Skin of body (tissue), 2 donors: ENCODE data around the gene PEX12. TPM values are rescaled to one million over a fixed set of nuclear protein-coding genes. Genes with fewer than 3 reads are reported as not detected.
"Not testable (repeated sequence)": the region's sequence is repeated elsewhere in the genome, so short reads cannot be mapped to it uniquely, and the experiment has no call there.

ENCODE experiments used
- DNase-seq: peaks from one replicate; lab custom pipeline; 2025; lab: John Stamatoyannopoulos, UW
- total RNA-seq: library from RNA; depleted of rRNA; stranded (reverse); fragments of >200 nt; gene quantifications from one replicate; pipeline ENCODE4 v1.2.3, GENCODE V29; 2014

The PEX12 gene
- total RNA-seq, 1 donor from 2014 or later = 3.0 TPM

DNA sequence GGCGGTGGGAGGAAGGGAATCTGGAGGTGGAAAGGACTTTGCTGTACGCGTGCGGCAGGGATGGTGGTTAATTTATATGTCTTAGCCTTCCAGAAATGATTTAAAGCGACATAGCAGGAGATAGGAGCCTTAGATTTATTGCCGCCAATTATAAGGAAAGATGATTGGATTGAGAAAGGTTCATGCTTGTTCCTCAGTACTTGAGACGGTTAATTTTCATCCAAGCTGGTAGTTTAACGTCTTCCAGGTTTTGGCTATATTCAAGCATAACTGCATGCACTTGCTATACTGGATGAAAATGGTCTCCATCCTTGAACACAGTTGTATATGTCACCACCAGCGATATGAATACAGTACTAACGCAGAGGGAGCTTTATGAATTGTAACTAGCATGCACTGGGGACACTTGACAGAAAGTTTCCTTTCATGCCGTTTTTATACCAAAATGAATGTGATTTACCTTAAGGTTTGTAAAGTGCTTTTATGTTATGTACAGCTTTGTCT is 610 bp upstream of the PEX12 start:
- no peak for DNase-seq

DNA sequence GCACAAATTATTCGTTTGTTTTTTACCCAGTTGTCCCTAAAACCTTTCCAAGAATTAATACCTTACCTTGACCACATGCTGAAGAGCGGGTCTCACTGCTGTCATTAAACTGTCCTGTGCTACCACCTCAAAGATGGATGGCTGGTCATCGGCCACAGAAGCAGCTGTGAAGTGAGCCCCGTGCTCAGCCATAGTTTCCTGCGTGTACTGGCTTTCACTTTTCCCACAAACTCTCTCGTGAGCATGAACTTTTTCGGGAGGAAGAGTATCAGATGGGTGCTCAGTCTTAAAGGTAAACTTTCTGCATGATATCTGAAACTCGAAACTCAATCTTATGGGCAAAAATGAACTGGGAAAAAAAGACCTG is 558 bp downstream of the PEX12 start:
- DNase-seq = no peak

DNA sequence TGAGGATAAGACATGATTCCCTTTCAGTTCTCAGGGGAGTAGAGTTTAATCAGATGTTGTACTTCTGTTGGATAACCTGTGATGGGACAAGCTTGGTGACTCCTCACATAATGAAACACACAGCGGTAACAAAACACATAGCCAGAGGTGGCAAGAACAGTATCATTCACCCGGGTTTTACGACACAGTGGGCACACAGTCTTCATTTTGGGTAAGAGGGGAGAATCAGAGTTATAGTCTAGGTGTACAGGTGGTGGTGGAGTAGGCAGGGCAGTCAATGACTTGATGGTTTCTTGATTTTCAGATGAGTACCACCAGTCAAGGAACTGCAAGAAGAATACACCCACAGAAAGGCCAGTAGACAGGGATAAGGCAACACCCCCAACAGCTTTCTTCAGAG is 2.6 kb downstream of the PEX12 start:
- no peak for DNase-seq

DNA sequence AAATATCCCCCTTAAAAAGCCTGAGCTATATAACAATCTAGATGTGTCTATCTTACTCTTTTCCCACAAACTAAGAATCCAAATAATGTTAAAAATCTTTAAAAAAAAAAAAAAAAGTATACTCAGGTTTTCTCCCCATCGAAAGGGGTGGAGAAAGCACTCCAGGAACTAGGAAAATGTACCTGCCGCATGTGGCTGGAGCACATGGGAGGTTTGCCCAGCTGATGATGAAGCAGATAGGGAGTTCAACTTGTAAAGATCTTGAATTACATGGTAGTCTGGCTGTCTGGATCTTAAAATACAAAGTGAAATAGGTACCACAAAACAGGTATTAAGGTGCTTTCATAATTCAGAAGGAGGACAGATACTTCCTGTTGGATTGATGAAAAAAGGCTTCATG is 9.0 kb downstream of the PEX12 start:
- DNase-seq = no peak

DNA sequence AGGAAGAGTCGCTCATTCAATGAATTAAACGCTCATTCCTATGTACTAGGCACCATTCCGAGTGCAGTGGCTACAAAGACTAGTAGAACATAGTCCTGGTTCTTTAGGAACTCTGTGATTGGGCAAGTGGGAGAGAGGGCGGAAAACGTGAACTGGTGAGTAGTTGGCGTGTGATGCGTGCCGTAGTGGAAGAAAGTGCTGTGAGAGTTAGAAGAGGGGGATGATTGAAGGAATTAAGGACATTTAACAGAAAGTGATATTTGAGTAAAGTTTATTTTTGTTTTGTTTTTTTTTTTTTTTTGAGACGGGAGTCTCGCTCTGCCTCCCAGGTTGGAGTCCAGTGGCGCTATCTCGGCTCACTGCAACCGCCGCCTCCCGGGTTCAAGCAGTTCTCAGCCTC is 9.8 kb downstream of the PEX12 start:
- no peak for DNase-seq

DNA sequence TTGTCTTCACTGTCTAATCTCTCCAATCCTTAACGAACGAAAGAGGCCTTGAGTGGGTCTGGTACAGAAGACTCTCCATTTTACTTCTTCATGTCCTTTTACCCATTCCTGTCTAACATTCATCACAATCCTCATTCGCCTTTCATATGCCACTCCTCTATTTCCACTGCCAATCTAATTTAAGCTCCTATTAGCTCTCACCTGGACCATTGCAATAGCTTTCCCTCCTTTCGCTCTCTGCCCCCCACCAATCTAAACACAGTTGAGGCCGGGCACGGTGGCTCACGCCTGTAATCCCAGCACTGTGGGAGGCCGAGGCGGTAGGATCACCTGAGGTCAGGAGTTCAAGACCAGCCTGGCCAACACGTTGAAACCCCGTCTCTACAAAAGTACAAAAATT is 11.4 kb downstream of the PEX12 start:
- no peak for DNase-seq

DNA sequence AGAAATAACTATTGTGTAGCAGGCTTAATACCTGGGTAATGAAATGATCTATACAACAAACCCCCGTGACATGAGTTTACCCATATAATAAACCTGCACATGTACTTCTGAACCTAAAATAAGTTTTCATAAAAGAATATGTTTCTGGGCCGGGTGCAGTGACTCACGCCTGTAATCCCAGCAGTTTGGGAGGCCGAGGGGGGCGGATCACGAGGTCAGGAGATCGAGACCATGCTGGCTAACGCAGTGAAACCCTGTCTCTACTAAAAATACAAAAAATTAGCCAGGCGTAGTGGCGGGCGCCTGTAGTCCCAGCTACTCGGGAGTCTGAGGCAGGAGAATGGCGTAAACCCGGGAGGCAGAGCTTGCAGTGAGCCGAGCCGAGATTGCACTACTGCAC is 15.2 kb downstream of the PEX12 start:
- not testable (repeated sequence) for DNase-seq

DNA sequence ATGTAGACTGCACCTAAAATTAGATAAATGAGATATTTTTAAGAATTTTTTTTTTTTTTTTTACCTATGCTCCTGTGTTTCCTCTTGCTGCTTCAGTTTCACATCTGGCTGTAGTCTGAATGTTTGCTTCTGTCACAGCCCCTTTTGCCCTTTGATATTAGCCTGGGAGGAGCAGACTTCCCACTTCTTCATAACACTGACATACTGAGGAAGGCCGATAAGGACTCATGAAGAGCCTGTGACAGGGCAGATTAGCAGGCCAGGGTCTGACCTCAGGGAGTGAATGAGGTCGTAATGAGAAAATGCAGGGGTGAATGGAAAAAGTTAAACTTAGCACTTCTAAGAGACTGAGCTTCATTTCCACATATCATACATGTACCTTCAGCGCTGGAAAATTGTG is 17.7 kb downstream of the PEX12 start, which contains the start of gene SLFN14:
Gene SLFN14, minus strand, starts transcription at position 117 of the 400 bp plus-strand sequence. CDS start 2,757 bp downstream, outside the sequence.
- DNase-seq = no peak

DNA sequence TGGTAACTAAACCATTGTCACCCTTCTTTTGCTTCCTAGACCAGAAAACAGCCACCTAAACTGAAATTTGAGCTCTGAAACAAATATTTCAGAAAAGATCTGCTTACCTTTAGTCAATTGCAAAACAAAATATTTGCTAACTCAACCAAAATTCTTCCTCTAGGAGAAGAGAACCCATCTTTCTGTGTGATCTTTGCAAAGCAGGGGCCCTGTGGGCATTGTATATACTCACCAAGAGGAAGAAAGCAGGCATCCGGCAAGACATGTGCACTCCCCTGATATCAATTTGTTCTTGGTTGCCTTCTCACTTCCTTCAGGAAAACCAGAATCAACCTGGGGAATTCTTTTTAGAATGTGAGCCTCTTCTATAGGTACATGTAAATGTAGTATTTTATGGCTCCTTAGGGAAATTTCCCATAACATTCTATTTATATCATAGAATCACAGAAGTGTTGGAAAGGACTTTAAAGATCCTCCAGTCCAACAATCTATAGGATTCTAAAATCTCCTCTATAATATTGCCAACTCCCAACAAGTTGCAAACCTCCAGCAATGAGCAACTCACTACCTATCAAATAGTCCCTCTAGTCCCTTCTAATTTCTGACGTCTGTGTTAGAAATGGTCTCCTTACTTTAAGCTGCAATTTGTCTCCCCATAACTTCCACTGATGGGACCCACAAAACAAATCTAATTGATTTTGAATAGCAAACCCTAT is 18.7 kb downstream of the PEX12 start:
- DNase-seq = no peak

DNA sequence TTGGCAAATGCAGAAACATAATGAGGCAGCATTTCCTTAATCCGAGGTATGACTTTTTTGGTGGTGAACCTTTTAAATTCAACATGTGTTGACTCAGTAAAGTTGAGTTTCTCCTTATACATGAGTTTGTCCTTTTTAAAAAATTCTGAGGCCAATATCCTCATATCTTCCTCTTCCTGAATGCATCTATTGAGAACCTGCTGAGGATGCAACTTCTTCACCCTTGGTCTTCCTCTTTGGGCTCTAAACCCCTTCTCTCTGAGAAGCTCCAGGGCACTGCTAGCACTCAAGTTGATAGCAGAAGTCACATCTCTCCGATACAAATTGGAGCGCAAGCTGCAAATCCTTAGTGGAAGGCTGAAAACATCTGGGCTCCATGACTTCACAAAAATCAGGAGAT is 21.0 kb downstream of the PEX12 start:
- no peak for DNase-seq

DNA sequence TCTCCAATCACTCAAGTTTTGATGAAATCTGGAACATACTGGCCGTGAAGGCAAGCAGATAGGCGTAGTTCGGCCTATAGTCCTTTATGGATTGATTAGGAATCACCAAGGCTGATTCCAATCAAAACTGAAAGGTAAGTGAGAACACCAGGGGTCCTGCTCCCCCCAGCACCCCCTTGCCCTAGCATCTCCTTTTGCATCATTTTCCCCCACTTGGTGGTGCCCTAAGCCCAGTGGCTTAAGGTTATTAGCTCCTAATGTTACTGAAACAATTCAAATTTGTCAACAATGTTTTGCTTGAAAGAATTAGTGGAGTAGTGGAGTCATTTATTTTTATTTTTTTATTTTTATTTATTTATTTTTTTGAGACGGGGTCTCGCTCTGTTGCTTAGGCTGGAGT is 22.7 kb downstream of the PEX12 start:
- no peak for DNase-seq

DNA sequence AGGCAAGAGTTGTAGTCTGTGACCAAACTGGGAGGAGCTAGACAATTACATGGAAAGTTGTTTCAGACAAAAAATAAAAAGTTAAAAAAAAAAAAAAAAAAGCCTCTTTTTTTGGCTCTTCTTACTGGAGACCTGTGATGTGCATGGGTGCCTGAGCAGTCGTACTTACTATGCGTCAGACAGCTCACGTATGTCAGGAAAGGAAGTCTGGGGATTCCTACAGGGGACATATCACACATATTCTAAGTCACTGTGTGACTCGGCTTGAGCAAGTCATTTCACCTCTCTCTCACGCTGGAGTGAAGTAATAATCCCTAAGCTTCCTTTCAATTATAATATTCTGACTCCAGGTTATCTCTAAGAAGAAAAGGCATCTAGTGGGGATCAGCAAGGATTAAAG is 23.7 kb downstream of the PEX12 start:
- DNase-seq = no peak

DNA sequence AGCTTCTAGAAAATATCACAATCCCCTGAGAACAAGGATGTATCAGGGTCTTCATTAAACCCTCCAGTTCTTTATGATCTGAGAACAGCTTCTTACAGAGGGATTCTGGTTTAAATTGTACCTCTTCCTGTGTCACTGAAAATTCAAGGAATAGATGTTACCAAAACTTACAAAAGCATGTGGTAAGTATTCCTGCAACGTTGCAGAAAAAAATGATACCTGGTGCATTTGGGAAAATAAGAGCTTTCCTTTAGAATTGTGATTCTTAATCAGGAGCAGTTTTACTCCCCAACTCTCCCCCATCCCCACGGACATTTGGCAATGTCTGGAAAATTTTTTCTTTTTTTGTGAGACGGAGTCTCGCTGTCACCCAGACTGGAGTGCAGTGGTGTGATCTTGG is 25.1 kb downstream of the PEX12 start:
- DNase-seq = no peak

DNA sequence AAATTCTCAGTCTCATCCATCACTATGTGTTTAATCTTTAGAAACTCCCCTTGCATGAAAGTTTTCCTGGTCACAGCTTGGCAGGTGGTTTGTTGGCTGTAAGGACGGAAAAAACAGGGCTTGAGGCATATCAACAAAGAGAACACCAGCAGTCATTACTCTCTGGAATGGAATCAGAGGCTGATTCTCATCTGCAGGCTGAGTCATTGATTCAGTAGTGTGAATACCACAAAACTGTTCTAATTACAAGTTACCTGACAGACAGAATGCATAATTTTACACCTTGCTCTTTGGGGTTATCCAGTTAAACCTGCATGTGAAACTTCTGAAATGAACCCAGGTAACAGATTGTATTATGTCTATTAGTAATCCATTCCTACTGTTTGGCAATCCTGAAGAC is 29.4 kb downstream of the PEX12 start:
- DNase-seq = no peak

DNA sequence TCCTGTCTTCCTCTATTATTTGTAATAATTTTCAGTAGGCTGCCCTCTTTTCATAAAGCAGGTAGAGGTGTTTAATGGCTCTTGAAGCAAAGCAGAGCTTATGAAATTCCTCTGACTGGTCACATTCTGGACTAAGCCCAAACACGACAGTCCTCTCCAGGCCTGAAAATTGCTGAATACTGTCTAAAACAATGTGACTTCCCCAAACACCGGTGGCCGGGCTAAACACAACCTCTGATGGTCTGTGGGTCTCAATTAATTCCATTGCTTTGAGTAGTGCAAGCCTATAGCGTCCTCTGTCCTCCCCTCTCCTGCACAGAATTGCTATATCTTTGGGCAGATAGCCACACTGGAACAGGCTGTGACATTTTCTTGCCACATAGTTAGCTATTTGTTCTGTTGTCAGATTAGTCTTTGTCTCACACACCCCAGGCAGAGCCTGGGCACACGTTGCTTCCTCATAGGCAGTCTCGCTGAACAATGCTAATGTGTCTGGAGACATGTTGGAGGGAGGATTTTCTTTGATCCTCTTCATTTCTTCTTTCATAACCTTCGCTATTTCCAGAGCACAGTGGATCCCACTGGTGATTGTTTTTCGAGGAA is 30.1 kb downstream of the PEX12 start:
- DNase-seq = no peak

DNA sequence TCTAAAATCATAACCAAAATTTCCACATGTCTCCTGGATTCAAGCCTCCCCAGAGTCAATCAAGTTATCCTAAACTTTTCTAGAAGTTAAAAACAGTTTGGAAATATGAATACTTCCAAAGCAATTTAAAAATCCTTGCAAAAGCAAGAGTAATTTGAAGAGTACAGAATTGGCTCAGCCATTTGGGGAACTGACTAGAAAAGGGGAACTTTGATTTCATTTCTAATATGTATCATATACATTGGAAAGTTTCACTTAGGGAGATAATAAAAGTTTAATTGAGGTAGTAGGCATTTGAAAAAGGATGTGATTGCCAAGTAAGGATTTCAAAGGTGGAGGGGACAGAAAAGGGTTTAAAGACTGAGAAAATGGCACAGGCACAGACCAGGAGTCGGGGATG is 31.9 kb downstream of the PEX12 start:
- DNase-seq = no peak

DNA sequence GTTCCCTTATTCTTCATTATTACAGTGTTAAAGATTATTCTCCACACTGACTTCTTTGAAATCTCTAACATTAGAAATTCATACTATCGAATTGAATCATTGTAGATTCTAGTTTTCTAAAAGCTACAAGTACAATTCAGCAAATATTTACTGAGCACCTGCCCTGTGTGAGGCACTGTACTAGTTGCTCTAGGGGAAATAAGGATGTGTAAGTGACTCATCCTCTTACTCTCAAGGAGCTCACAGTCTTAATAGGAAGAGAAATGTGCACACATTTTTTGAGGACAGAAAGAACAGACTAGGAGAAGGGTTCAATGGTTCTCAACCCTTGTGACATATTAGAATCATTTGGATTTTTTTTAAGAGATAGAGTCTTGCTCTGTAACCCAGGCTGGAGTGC is 33.2 kb downstream of the PEX12 start:
- no peak for DNase-seq

DNA sequence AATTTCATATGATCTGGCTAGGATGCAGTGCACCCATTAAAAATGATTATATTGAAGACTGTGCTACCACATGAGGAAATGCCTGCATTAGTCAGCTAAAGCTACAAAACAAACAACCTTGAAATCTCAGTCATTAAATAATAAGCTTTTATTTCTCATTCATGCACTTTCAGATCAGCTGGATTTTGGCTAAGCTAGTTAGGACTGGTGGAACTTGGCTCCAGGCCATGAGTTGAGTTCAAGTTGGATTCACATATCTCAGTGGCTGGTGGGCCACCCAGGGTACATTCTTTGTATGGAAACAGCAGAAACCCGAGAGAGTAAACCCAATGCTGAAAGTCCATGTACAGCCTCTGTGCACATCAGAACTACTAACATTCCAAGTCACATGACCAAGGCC is 34.5 kb downstream of the PEX12 start:
- DNase-seq = no peak

DNA sequence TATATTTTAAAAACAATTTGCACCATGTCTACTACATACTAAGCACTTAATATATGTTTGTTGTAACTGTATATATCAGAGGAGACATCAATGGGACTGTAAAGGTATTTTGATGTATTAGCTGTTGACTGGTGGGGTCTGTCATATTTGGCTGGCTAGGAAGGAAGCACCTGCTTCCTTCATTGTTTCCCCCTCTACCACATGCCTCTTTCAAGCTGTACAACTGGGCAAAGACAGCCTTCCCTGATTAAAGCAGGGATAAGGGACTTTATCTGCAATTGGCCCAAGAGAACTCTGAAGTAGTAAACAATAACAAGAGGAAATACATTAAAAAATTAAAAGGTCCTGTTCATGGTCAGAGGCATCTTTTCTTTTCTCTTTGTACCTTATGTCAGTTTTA is 35.4 kb downstream of the PEX12 start:
- no peak for DNase-seq

DNA sequence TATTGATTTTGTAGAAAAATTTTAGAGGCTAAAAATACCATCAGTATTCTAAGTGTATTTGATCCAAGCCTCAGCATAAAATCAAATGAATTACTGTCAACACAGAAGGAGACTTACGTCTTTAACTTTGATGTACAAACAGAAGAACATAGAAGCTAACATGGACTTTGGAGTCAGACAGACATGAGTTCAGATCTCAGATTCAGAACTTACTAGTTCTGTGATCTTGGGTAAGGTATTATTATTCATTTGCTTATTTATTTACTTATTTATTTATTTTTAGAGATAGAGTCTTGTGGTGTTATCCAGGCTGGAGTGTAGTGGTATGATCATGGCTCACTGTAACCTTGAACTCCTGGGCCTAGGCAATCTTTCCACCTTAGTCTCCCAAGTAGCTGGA is 36.9 kb downstream of the PEX12 start:
- no peak for DNase-seq

DNA sequence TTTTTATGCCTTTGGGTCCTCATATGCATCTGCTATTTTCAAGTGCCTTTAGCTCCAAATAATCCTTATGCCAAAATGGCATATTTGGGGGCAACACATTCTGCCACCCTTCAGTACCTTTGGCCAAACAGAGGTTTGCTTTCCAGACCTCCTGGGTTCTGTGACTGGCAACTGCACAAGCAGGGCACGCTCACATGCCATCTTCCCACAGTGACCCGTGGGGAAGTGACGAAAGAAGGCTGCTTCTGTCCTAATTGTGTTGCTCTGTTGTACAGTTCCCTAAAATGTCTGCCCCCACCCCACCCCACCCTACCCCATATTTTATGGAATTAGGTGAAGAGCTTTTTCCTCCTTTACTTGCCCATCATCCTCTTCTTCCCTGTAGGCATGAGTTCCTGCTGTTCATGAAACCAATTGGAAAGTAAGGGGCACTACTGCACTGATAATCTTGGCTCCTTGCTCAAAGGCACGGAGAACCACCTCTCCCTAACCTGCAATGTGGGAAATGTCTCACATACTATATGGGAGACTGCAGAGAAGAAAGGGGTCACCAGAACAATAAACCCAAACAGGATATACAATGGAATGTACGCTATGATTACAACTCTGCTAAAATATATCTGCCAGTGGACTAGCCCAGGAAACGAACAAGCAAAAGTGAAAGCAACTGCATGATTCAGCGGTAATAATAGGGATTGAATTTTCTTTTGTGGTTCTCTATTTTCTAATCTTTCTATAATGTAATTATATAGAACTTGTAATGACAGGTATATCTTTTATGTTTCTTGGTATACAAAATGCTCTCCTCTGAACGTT is 37.6 kb downstream of the PEX12 start:
- no peak for DNase-seq

DNA sequence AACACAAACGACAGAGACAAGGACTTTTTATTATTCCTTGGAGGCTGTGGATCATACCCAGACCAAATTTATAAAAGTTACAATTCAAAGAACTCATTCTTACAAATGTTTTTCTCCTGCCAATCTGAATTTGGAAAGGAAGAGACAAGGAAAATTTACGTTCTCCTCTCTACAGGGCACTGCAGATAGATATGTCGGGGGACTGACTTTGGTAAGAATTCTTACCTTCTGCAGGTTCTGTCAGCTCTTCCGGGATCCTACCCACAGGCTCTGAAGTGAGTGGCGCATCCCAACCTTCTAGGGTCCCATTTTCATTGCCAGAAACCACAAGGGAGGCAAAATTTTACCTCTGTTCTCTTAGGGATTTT is 38.7 kb downstream of the PEX12 start:
- DNase-seq = no peak
